Measurements from ENCODE around the gene KCNN1.

KCNN1 gene

DNA sequence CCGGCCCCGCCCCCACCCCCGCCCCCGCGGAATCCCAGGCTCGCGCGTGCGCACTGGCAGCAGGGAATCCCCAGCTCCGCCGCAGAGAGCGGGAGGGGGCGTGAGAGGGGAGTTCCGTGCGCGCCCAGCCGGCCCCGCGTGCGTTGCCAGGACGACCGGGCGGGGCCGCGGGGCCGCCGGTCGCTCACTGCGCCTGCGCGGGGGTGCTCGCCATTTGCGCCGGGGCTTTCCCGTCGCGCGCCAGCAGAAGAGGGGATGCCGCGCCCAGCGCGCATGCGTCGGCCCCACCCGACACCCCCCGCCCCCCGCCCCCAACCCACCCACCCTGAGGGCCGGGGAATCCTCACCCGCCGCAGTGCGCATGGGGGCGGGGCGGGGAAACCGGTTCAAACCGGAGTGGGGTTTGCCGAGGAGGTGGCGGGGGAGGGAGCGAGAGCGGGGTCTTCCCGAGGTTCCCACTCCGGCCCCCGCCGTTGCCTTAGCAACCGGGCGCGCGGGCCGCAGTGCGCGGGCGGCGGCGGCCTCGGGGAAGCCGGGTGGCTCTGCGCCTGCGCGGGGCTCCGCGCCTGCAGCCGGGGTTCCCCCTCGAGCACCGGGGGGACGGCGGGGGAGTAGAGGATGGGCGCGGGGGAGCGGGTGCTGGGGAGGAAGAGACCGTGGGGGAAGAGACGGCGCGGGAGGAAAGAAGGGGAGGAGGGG lies 18.9 kb upstream of the KCNN1 start:
- peak; percentile 97 for DNase-seq

DNA sequence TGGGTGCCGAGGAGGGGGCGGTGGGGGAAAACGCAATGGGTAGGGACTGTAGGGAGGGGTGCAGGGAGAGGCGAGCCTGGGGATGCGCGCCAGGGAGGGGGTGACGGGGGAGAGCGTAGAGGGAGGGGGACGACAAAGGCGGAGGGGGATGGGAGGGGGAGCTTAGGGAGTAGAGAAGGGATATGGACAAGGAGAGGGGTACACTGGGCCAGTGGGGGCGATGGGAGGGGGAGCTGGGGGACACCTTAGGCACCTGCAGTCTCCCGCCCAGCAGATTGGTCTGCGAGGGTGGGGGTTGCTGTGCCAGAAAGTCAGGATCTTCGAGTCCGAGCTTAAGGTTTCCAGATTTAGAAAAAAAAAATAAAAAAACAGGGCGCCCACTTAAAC lies 18.4 kb upstream of the KCNN1 start:
- DNase-seq, result no peak

- no peak for DNase-seq
Observed at GRCh38 chr19:17948931-17949930, 17.7 kb upstream of the KCNN1 start.

DNA sequence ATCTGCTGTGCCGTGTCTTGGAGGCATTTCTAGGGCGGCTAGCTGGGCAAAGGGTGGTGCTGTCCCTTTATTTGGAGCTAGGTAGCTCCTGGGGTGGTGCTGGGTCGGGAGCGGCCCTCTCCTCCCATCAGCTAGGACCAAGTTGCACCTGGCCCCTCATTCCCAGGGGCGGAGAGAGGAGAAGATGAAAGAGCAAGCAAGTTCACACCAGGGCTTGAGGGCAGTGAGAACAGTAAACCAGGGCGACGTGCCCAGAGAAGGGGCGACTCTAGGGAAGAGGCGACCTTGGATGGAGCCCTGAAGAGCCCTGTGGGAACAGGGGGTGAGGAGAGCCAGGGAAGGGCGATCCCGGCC lies 17.0 kb upstream of the KCNN1 start:
- DNase-seq, result no peak

GRCh38 chr19:17950310-17951156 lies 16.4 kb upstream of the KCNN1 start:
- no peak for DNase-seq

GRCh38 chr19:17951157-17951989 lies 15.5 kb upstream of the KCNN1 start:
- DNase-seq, result no peak

- DNase-seq, result no peak
Observed at GRCh38 chr19:17951990-17952976, 14.6 kb upstream of the KCNN1 start.

DNA sequence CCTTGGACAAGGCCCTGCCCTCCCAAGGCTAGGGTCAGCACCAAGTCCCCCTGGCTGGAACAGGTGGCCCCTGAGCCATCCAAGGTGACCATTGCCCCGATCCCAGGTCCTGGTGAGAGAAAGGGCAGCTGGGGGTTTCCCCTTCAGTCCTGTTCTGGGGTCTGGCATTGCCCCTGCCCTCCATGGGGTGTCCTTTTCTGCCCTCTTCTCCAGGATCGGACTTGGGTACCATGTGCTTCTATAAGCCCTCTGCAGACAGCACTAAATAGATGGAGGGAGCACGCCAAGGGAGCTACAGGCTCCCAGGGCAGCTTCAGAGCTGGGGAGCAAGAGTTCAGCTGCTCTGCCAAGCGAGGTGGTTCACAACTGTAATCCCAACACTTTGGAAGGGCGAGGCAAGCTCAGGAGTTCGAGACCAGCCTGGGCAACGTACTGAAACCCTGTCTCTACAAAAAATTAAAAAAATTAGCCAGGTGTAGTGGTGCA lies 13.5 kb upstream of the KCNN1 start:
- DNase-seq, result no peak

DNA sequence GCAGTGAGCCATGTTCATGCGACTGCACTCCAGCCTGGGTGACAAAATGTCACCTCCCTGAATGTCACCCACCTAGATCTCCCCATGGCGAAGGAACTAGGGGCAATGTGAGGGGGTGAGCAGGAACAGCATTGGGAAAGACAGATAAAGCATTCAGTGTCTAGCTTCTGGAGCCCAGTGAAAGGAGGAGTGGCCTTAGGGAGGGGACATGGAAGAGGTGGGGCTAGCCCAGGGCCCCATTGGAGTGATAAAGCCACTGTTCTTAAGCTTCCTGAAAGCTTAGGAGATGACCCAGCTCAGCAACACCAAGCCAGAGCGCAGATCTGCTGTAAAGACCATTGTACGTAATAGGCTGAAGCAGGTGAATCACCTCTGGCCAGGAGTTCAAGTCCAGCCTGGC lies 13.0 kb upstream of the KCNN1 start:
- no peak for DNase-seq

- no peak for DNase-seq
Observed at GRCh38 chr19:17954401-17954800, 12.5 kb upstream of the KCNN1 start.

- DNase-seq, result no peak
Observed at GRCh38 chr19:17957149-17957849, 9.6 kb upstream of the KCNN1 start.

DNA sequence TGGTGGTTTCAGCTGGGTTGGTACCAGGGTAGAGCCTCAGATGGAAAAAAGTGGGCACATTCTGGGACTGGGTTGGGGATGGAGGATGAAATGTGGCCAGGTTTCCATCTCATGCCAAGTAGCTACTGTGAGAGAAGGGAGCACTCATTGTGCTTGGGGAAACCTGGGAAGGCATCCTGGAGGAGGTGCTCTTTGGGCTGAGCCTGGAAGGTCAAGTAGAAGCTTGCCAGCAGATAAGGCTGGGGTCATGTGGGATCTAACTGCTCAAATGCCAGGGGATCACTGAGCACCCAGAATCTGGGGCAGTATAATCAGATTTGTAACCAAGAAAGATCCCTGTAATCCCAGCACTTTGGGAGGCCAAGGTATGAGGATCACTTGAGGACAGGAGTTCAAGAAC lies 9.0 kb upstream of the KCNN1 start:
- no peak for DNase-seq

DNA sequence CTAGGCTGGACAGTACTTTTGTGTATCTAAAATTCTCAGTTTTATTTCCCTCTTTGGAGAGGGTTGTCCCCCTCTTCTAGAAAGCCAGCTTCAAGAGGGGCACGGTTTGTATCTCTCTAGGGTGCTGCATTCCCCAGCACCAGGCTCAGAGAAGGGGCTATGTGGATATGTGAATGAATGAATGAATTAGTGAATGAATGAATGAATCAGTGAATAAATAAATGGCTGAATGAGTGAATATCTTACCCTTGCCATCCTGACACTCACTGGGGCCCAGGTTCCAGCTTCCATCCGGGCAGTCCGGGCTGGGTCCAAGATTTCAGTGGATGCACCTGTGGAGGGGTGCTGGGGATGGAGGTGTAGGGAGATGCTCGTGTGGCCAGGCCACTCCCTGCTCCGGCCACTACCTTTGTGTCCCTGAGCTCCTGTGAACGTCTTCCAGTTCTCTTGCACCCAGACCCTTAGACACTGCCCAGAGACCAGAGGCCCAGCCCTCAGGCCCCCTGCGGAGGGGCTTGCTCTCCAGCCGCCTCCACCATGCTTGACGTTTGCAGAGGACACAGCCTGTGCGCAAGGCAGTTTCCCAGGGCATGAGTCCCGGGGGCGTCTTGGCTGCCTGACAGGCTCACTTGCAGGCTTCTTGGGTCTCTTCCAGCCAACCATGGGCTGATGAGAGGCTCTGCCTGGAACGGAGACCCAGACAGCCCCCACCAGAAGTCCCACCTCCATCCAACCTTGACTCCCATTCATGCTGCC lies 2.8 kb upstream of the KCNN1 start:
- DNase-seq, result no peak

DNA sequence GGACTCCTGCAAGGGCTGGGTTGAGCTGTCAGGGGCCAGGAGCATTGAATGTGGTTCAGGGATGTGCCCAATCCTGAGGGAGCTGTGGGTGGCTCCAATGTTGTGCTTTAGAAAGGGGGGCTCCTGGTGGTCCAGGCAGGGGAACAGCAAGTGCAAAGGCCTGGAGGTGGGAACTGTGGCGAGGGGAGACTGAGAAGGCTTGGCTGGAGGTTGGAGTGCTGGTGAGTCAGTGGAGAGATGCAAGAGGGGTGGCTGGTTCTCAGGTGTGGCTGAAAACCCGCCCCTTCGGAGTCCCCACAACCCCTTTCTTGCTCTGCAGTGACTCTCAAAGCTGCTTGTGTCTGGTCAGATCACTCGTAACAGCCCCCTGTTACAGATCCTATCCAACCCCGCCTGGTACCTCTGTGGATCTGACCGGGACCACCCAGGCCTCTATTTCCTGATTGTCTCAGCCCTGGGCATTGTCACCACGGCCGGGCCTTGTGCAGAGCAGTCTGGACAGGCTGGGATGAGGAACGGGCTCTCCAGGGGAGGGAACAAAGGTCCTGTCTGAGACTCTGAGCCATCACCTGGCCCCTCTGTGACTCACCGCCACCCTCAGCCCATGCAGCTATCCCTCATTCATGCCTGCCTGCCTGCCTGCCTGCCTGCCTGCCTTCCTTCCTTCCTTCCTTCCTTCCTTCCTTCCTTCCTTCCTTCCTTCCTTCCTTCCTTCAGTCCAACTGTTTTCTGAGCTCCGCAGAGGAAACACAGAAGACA lies 1.4 kb upstream of the KCNN1 start:
- DNase-seq, result no peak

DNA sequence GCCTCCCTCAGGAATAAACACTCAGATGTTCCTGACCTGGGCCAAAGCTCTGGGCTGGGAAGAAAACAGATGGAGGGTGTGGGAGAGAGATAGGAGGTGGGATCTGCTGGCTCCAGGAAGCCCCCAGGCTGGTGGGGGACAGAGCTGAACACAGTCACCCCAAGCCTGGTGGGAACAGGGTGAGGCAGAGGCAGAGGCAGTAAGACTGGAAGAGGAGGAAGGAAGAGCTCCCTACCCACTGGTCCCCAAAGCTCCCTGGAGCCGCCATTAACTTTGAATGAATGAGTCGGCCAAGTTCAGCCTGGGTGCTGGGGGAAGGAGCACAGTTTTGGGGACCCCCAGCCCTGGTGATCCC lies 801 bp upstream of the KCNN1 start:
- no peak for DNase-seq

- peak; percentile 16 for DNase-seq
Observed at GRCh38 chr19:17967257-17968051, 547 bp downstream of the KCNN1 start.

DNA sequence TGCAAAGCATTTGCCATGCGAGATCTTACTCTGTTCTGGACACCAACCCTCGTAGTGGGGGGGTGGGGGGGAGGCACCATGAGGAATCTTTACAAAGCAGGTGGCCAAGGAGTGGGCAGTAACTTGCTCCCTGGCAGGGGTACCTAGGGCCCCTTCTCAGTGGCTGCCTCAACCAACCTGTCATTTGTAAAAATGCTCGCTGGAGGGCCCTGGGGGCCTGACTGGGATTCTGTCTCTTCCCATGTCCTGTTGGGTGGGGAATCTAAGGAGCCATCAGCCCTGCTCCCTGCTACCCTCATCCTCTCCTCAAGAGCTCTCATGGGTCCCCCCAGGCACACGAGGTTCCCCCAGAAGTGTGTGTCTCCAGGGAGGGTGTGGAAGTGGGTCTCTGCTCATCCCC lies 1.5 kb downstream of the KCNN1 start:
- no peak for DNase-seq

All from NCI-H1105 (cell line).